22Rv1 (cell line): ENCODE measurements around the gene CHSY1.

Source experiments
- CTCF ChIP-seq: fragments of 450-650 bp; IDR thresholded peaks from 2 replicates; pipeline ENCODE4 v1.5.1; 2017; ENCODE audit warnings: mild to moderate bottlenecking
- ZFX ChIP-seq: fragments of 450-650 bp; IDR thresholded peaks from 2 replicates; pipeline ENCODE4 v1.6.1; 2017; ENCODE audit warnings: antibody characterized with exemption, borderline replicate concordance

GRCh38 chr15:101244036-101244781, 7.6 kb downstream of the CHSY1 start:
- no peak for TF ChIP-seq CTCF
- no peak for TF ChIP-seq ZFX
